Measurements from ENCODE around the gene PLA2G1B. TPM values are rescaled to one million over a fixed set of nuclear protein-coding genes. Genes with fewer than 3 reads are reported as not detected.

The PLA2G1B gene
- total RNA-seq, 1 donor = not detected

GRCh38 chr12:120346681-120347080, 19.1 kb upstream of the PLA2G1B start:
- Histone ChIP-seq H3K27me3 (ENCODE audit: insufficient read depth, low read length) (no peaks in the 10 kb centered on the region), H3K4me1 (ENCODE audit: insufficient read depth, low read length) (no peaks in the 10 kb centered on the region)
- peak; percentile 76 for DNase-seq (ENCODE audit: insufficient read length, low spot score, missing footprints)

GRCh38 chr12:120346031-120346430, 18.5 kb upstream of the PLA2G1B start:
- Histone ChIP-seq H2AFZ (ENCODE audit: low read length) (no peak overlapping the region), H4K20me1 (ENCODE audit: insufficient read depth, low read length) (no peaks in the 10 kb centered on the region), H3K27me3 (ENCODE audit: insufficient read depth, low read length) (no peaks in the 10 kb centered on the region), H3K9me3 (ENCODE audit: low read depth, low read length) (no peaks in the 10 kb centered on the region), H3K4me2 (ENCODE audit: insufficient read depth, low read length) (no peak overlapping the region), H3K36me3 (ENCODE audit: insufficient read depth, low read length) (no peaks in the 10 kb centered on the region), H3K4me1 (ENCODE audit: insufficient read depth, low read length) (no peaks in the 10 kb centered on the region), H3K27ac (ENCODE audit: low read depth, low read length) (no peak overlapping the region), H3K4me3 (ENCODE audit: insufficient read depth, low read length) (no peak overlapping the region), H3K79me2 (ENCODE audit: insufficient read depth, low read length) (no peaks in the 10 kb centered on the region)
- TF ChIP-seq CTCF (IDR thresholded peaks at IDR 0.05; ENCODE audit: extremely low read depth, low read depth, low read length) = no peak
- no peak for DNase-seq (ENCODE audit: insufficient read length, low spot score, missing footprints)

More at GRCh38 chr12:120346681-120347080, 19.1 kb upstream of the PLA2G1B start:
- no peaks in the 10 kb centered on the region for H3K36me3 ChIP-seq (ENCODE audit: insufficient read depth, low read length)
- H3K27ac ChIP-seq (ENCODE audit: low read depth, low read length) = no peak overlapping the region
- H3K4me3 ChIP-seq (ENCODE audit: insufficient read depth, low read length) = no peak overlapping the region
- no peak for TF ChIP-seq CTCF (IDR thresholded peaks at IDR 0.05; ENCODE audit: extremely low read depth, low read depth, low read length)
- H2AFZ ChIP-seq (ENCODE audit: low read length) = no peak overlapping the region
- no peaks in the 10 kb centered on the region for H4K20me1 ChIP-seq (ENCODE audit: insufficient read depth, low read length)
- H3K79me2 ChIP-seq (ENCODE audit: insufficient read depth, low read length) = no peaks in the 10 kb centered on the region
- H3K4me2 ChIP-seq (ENCODE audit: insufficient read depth, low read length) = no peak overlapping the region
- no peaks in the 10 kb centered on the region for H3K9me3 ChIP-seq (ENCODE audit: low read depth, low read length)

GRCh38 chr12:120343692-120344091, 16.1 kb upstream of the PLA2G1B start:
- Histone ChIP-seq H3K4me1 (ENCODE audit: insufficient read depth, low read length) (no peaks in the 10 kb centered on the region), H3K36me3 (ENCODE audit: insufficient read depth, low read length) (no peaks in the 10 kb centered on the region), H4K20me1 (ENCODE audit: insufficient read depth, low read length) (no peaks in the 10 kb centered on the region), H3K27ac (ENCODE audit: low read depth, low read length) (no peak overlapping the region), H3K27me3 (ENCODE audit: insufficient read depth, low read length) (no peaks in the 10 kb centered on the region), H3K79me2 (ENCODE audit: insufficient read depth, low read length) (no peaks in the 10 kb centered on the region), H3K9me3 (ENCODE audit: low read depth, low read length) (no peaks in the 10 kb centered on the region), H3K4me3 (ENCODE audit: insufficient read depth, low read length) (no peak overlapping the region), H2AFZ (ENCODE audit: low read length) (no peak overlapping the region), H3K4me2 (ENCODE audit: insufficient read depth, low read length) (no peak overlapping the region)
- no peak for TF ChIP-seq CTCF (IDR thresholded peaks at IDR 0.05; ENCODE audit: extremely low read depth, low read depth, low read length)
- no peak for DNase-seq (ENCODE audit: insufficient read length, low spot score, missing footprints)

- H3K79me2 ChIP-seq (ENCODE audit: insufficient read depth, low read length) = no peaks in the 10 kb centered on the region
- no peak overlapping the region for H3K27ac ChIP-seq (ENCODE audit: low read depth, low read length)
- H2AFZ ChIP-seq (ENCODE audit: low read length) = no peak overlapping the region
- H3K9me3 ChIP-seq (ENCODE audit: low read depth, low read length) = no peaks in the 10 kb centered on the region
- H4K20me1 ChIP-seq (ENCODE audit: insufficient read depth, low read length) = no peaks in the 10 kb centered on the region
- no peak for DNase-seq (ENCODE audit: insufficient read length, low spot score, missing footprints)
- TF ChIP-seq CTCF (IDR thresholded peaks at IDR 0.05; ENCODE audit: extremely low read depth, low read depth, low read length) = no peak
- H3K27me3 ChIP-seq (ENCODE audit: insufficient read depth, low read length) = no peaks in the 10 kb centered on the region
- H3K4me2 ChIP-seq (ENCODE audit: insufficient read depth, low read length) = no peak overlapping the region
- no peaks in the 10 kb centered on the region for H3K4me1 ChIP-seq (ENCODE audit: insufficient read depth, low read length)
- no peaks in the 10 kb centered on the region for H3K36me3 ChIP-seq (ENCODE audit: insufficient read depth, low read length)
- no peak overlapping the region for H3K4me3 ChIP-seq (ENCODE audit: insufficient read depth, low read length)
Measured at GRCh38 chr12:120343039-120343537, 15.5 kb upstream of the PLA2G1B start.
